Measurements from ENCODE around the gene GPR34.

GRCh38 chrX:41664908-41665307, 23.9 kb upstream of the GPR34 start:
- TF ChIP-seq SUZ12 (IDR thresholded peaks at IDR 0.05; ENCODE audit: extremely low read depth, insufficient read depth, insufficient read length) (no peak), ZNF274 (IDR thresholded peaks at IDR 0.05; ENCODE audit: low read depth, low read length) (no peak), YY1 (IDR thresholded peaks at IDR 0.05; ENCODE audit: insufficient read depth, insufficient read length) (no peak)

All from NT2/D1 (cell line).